K562 (cell line): ENCODE data around the gene PSORS1C1. TPM values are rescaled to one million over a fixed set of nuclear protein-coding genes. Genes with fewer than 3 reads are reported as not detected.
A peak's percentile ranks its signal among the peaks of the same experiment; 100 is the strongest.

Experiments used
- ADNP ChIP-seq: fragments of 200-800 bp; sonication (Bioruptor generic); IDR thresholded peaks from 2 replicates; pipeline ENCODE4 v1.6.1; 2016; ENCODE audit warnings: missing genetic modification characterization, missing compliant biosample characterization
- BACH1 ChIP-seq: fragments of 200-800 bp; sonication (Bioruptor generic); IDR thresholded peaks from 2 replicates; pipeline ENCODE4 v1.6.1; 2016; ENCODE audit warnings: missing genetic modification characterization, missing compliant biosample characterization
- C11orf30 ChIP-seq: fragments of 450-650 bp; IDR thresholded peaks from 2 replicates; pipeline ENCODE4 v1.6.1; 2016; ENCODE audit warnings: low read depth, mild to moderate bottlenecking
- DEAF1 ChIP-seq: fragments of 450-650 bp; formaldehyde crosslinking; IDR thresholded peaks from 2 replicates; pipeline ENCODE4 v1.4.0; 2020; ENCODE audit warnings: mild to moderate bottlenecking, moderate library complexity
- DMBX1 ChIP-seq: fragments of 250-450 bp; sonication (Bioruptor Pico); IDR thresholded peaks from 2 replicates; pipeline ENCODE4 v1.8.0; 2022; ENCODE audit warnings: inconsistent platforms, mild to moderate bottlenecking, moderate library complexity, borderline replicate concordance
- ETV5 ChIP-seq: sonication (generic); formaldehyde crosslinking; IDR thresholded peaks from 2 replicates; pipeline ENCODE4 v1.4.0; 2020; ENCODE audit warnings: low read depth, mild to moderate bottlenecking, missing genetic modification reagents
- HMG20A ChIP-seq: fragments of 450-650 bp; formaldehyde crosslinking; conservative IDR thresholded peaks from 2 replicates; pipeline ENCODE4 v1.4.0; 2020; ENCODE audit warnings: mild to moderate bottlenecking, mixed read lengths
- KLF13 ChIP-seq: fragments of 450-650 bp; IDR thresholded peaks from 2 replicates; pipeline ENCODE4 v1.6.1; 2016; ENCODE audit warnings: missing genetic modification characterization, low read depth, mild to moderate bottlenecking, missing compliant biosample characterization, moderate library complexity, borderline replicate concordance
- NFE2 ChIP-seq: IDR thresholded peaks from 2 replicates; pipeline ENCODE4 v1.6.1; 2014; ENCODE audit warnings: antibody characterized with exemption, low read depth
- PHTF2 ChIP-seq: fragments of 250-450 bp; sonication (Bioruptor Pico); IDR thresholded peaks from 2 replicates; pipeline ENCODE4 v1.5.0; 2021; ENCODE audit warnings: mild to moderate bottlenecking
- POLR2G ChIP-seq: fragments of 200-400 bp; formaldehyde crosslinking; IDR thresholded peaks from 2 replicates; pipeline ENCODE4 v1.6.1; 2017; ENCODE audit warnings: low read depth, mild to moderate bottlenecking, antibody characterized with exemption, low read length, moderate library complexity
- RAD51 ChIP-seq: fragments of 450-650 bp; IDR thresholded peaks from 2 replicates; pipeline ENCODE4 v1.7.1; 2016; ENCODE audit warnings: low read depth, mild to moderate bottlenecking, borderline replicate concordance
- RBM25 ChIP-seq: fragments of 200-400 bp; formaldehyde crosslinking; IDR thresholded peaks from 2 replicates; pipeline ENCODE4 v1.6.1; 2018; ENCODE audit warnings: low read length, low read depth, moderate library complexity; ENCODE audit not compliant: severe bottlenecking
- RUNX1 ChIP-seq: sonication (generic); IDR thresholded peaks from 2 replicates; pipeline ENCODE4 v1.6.1; 2016; ENCODE audit warnings: antibody characterized with exemption, low read depth
- SMAD4 ChIP-seq: fragments of 250-450 bp; sonication (Bioruptor Pico); conservative IDR thresholded peaks from 2 replicates; pipeline ENCODE4 v1.8.0; 2021; ENCODE audit warnings: inconsistent platforms, mild to moderate bottlenecking, moderate library complexity
- SMARCA5 ChIP-seq: fragments of 450-650 bp; IDR thresholded peaks from 2 replicates; pipeline ENCODE4 v1.6.1; 2016
- TEAD4 ChIP-seq, 2 experiments: sonication (generic) in 1 of 2; formaldehyde crosslinking in 1 of 2; IDR thresholded peaks; 2 replicates each; pipeline versions ENCODE4 v1.6.1 to v1.8.0; 2012 to 2022; ENCODE audit warnings: borderline replicate concordance in 1 of 2, inconsistent platforms in 1 of 2, low read length in 1 of 2, mild to moderate bottlenecking in 1 of 2, missing genetic modification reagents in 1 of 2
- XRCC5 ChIP-seq: fragments of 200-400 bp; formaldehyde crosslinking; IDR thresholded peaks from 2 replicates; pipeline ENCODE4 v1.6.1; 2017; ENCODE audit warnings: low read depth, mild to moderate bottlenecking, low read length
- ZNF165 ChIP-seq: fragments of 250-450 bp; sonication (Bioruptor Pico); IDR thresholded peaks from 2 replicates; pipeline ENCODE4 v1.4.0; 2020; ENCODE audit warnings: borderline replicate concordance
- ZNF239 ChIP-seq: fragments of 250-450 bp; sonication (Bioruptor Pico); IDR thresholded peaks from 2 replicates; pipeline ENCODE4 v1.4.0; 2020; ENCODE audit warnings: mild to moderate bottlenecking
- ZNF76 ChIP-seq: fragments of 250-450 bp; sonication (Bioruptor Pico); IDR thresholded peaks from 2 replicates; pipeline ENCODE4 v1.4.0; 2020; ENCODE audit warnings: mild to moderate bottlenecking, moderate library complexity, borderline replicate concordance
- ZNF764 ChIP-seq: fragments of 250-450 bp; sonication (Bioruptor Pico); IDR thresholded peaks from 2 replicates; pipeline ENCODE4 v1.4.0; 2020; ENCODE audit warnings: low read depth, mild to moderate bottlenecking, moderate library complexity
- ZNF77 ChIP-seq: fragments of 250-450 bp; sonication (Bioruptor Pico); IDR thresholded peaks from 2 replicates; pipeline ENCODE4 v1.5.0; 2020
- ZSCAN29 ChIP-seq: fragments of 450-650 bp; IDR thresholded peaks from 2 replicates; pipeline ENCODE4 v1.6.1; 2017
- polyA plus RNA-seq, 8 experiments: library from polyadenylated mRNA; depleted of rRNA in 4 of 8; stranded (reverse) in 5 of 8; unstranded in 3 of 8; fragments of >200 nt; fragmentation: Nextera tagmentation in 2 of 8; fragmentation: Illumina TruSeq in 1 of 8; extraction: Ambion mirVana in 2 of 8; extraction: Trizol in 1 of 8; gene quantifications; 2 replicates each; pipeline versions ENCODE4 v1.2.1 to v1.2.3, GENCODE V29; 2011 to 2014; ENCODE audit warnings: inconsistent platforms in 1 of 8, missing spikeins in 1 of 8
- total RNA-seq, 7 experiments: library from RNA; depleted of rRNA in 6 of 7; stranded (reverse); fragments of >200 nt in 6 of 7; fragmentation: Illumina TruSeq in 2 of 7; extraction: Trizol in 2 of 7; gene quantifications; 2 replicates each; pipeline versions ENCODE4 v1.2.1 to v1.2.3, GENCODE V29; 2011 to 2021; ENCODE audit warnings: low replicate concordance in 1 of 7
- TF ChIP-seq, protein P1 (sequence below), 3 experiments: fragments of 200-800 bp in 1 of 3; sonication (Bioruptor generic) in 1 of 3; sonication (generic) in 1 of 3; formaldehyde crosslinking in 1 of 3; IDR thresholded peaks; 2 replicates each; pipeline versions ENCODE4 v1.6.1 to v1.8.0; 2016 to 2022; ENCODE audit warnings: mild to moderate bottlenecking in 2 of 3, missing compliant biosample characterization in 2 of 3, missing genetic modification characterization in 2 of 3, missing genetic modification reagents in 1 of 3
- TF ChIP-seq, protein P2 (sequence below): fragments of 450-650 bp; IDR thresholded peaks from 2 replicates; pipeline ENCODE4 v1.6.1; 2016

Gene PSORS1C1
- total and polyA plus RNA-seq, 9 of the 15 experiments (the other 6 are each of a cell fraction or from before 2014, with no cell fraction given) = 0.11 TPM; not detected in 8

- TF ChIP-seq DEAF1 (no peak), RBM25 (peak; percentile 97), NFE2 (peak; percentile 42), ZNF77 (no peak), ZNF76 (CRISPR knock-in tag) (no peak), RAD51 (no peak), HMG20A (CRISPR knock-in tag) (no peak), KLF13 (no peak), DMBX1 (no peak), XRCC5 (no peak), RUNX1 (no peak), TEAD4 (IDR thresholded peaks at IDR 0.05; ENCODE audit: low read length) (peak; percentile 55; the same call in 1 of the 2 replicates), TEAD4 (CRISPR knock-in tag; IDR thresholded peaks at IDR 0.05; ENCODE audit: borderline replicate concordance) (no peak), SMAD4 (CRISPR knock-in tag) (0 out of 2 replicates have a peak, but pooled peaks have one; percentile 16), POLR2G (no peak), ADNP (peak; percentile 80; the same call in 1 of the 2 replicates), ZNF764 (no peak), PHTF2 (CRISPR knock-in tag) (no peak), ZSCAN29 (no peak), ETV5 (CRISPR knock-in tag) (no peak), C11orf30 (0 out of 2 replicates have a peak, but pooled peaks have one; percentile 4), ZNF239 (CRISPR knock-in tag) (no peak), SMARCA5 (0 out of 2 replicates have a peak, but pooled peaks have one; percentile 22), ZNF165 (no peak), BACH1 (no peak)
- TF ChIP-seq, protein P1, sequence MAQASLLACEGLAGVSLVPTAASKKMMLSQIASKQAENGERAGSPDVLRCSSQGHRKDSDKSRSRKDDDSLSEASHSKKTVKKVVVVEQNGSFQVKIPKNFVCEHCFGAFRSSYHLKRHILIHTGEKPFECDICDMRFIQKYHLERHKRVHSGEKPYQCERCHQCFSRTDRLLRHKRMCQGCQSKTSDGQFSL (CRISPR knock-in tag; IDR thresholded peaks at IDR 0.05) = no peak
- TF ChIP-seq, protein P1 (tag; IDR thresholded peaks at IDR 0.05) = no peak
- TF ChIP-seq, protein P2, sequence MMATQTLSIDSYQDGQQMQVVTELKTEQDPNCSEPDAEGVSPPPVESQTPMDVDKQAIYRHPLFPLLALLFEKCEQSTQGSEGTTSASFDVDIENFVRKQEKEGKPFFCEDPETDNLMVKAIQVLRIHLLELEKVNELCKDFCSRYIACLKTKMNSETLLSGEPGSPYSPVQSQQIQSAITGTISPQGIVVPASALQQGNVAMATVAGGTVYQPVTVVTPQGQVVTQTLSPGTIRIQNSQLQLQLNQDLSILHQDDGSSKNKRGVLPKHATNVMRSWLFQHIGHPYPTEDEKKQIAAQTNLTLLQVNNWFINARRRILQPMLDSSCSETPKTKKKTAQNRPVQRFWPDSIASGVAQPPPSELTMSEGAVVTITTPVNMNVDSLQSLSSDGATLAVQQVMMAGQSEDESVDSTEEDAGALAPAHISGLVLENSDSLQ = peak; percentile 58
Observed at GRCh38 chr6:31092769-31093505, 21.7 kb upstream of the PSORS1C1 start (continued).
